IMR-90 (cell line): Measurements from ENCODE around the gene TFIP11. TPM values are rescaled to one million over a fixed set of nuclear protein-coding genes. Genes with fewer than 3 reads are reported as not detected.

Source experiments
- ATAC-seq: fragments of 200-7000 bp; cut with Tn5 transposase; 2 replicates; pipeline ENCODE4 v1.9.1; 2020; ENCODE audit warnings: low read depth, mild to moderate bottlenecking, moderate library complexity
- BruUV-seq: library from RNA; stranded (reverse); fragments of 400-500 nt; replicated peaks from 2 replicates; lab custom pipeline; 2021; lab: Mats Ljungman, UMichigan
- CTCF ChIA-PET: fragments of 300-600 bp; formaldehyde crosslinking; extraction: SDS; loops from one replicate; lab custom pipeline; 2021; ENCODE audit warnings: antibody characterized with exemption; lab: Yijun Ruan, JAX
- POLR2A ChIA-PET: fragments of 300-600 bp; sonication (Branson Sonifier 250); formaldehyde crosslinking; loops from one replicate; lab custom pipeline; 2022; ENCODE audit warnings: antibody characterized with exemption; ENCODE audit not compliant: unreplicated experiment; lab: Charles Lee
- DNase-seq: peaks from one replicate; pipeline ENCODE4 v3.0.0; 2013
- H2AFZ ChIP-seq: replicated peaks from 2 replicates; pipeline ENCODE3; 2013; ENCODE audit warnings: low read length, mild to moderate bottlenecking; ENCODE audit not compliant: poor library complexity
- H2AK5ac ChIP-seq: 2 replicates; pipeline ENCODE4 v1.6.1; 2013; ENCODE audit warnings: low read depth, low read length, inconsistent platforms
- H2AK9ac ChIP-seq: replicated peaks from 2 replicates; pipeline ENCODE3; 2013; ENCODE audit warnings: mild to moderate bottlenecking, low read depth, low read length, moderate library complexity; ENCODE audit not compliant: poor library complexity
- H2BK120ac ChIP-seq: 2 replicates; pipeline ENCODE4 v1.6.1; 2013; ENCODE audit warnings: low read depth, low read length, inconsistent platforms
- H2BK15ac ChIP-seq: 3 replicates; pipeline ENCODE4 v1.6.1; 2013; ENCODE audit warnings: low read depth, low read length, inconsistent platforms
- H2BK20ac ChIP-seq: 2 replicates; pipeline ENCODE4 v1.6.1; 2013; ENCODE audit warnings: low read depth, mild to moderate bottlenecking, inconsistent platforms, low read length, moderate library complexity
- H2BK5ac ChIP-seq: 2 replicates; pipeline ENCODE4 v1.6.1; 2013; ENCODE audit warnings: mild to moderate bottlenecking, low read depth, low read length, inconsistent platforms; ENCODE audit not compliant: poor library complexity, severe bottlenecking
- H3K14ac ChIP-seq: replicated peaks from 2 replicates; pipeline ENCODE4 v1.6.1; 2013; ENCODE audit warnings: low read depth, low read length, inconsistent platforms
- H3K18ac ChIP-seq: 2 replicates; pipeline ENCODE4 v1.6.1; 2013; ENCODE audit warnings: low read depth, low read length, control low read depth
- H3K23ac ChIP-seq: 2 replicates; pipeline ENCODE4 v1.6.1; 2013; ENCODE audit warnings: low read depth, low read length, inconsistent platforms
- H3K27ac ChIP-seq: 2 replicates; pipeline ENCODE4 v1.5.1; 2013; ENCODE audit warnings: mild to moderate bottlenecking, control low read depth, low read length; ENCODE audit not compliant: insufficient read depth
- H3K27me3 ChIP-seq: 2 replicates; pipeline ENCODE4 v1.6.1; 2013; ENCODE audit warnings: low read length; ENCODE audit not compliant: control insufficient read depth, insufficient read depth
- H3K36me3 ChIP-seq: 2 replicates; pipeline ENCODE4 v1.6.1; 2013; ENCODE audit warnings: low read length, mixed read lengths; ENCODE audit not compliant: control insufficient read depth, insufficient read depth
- H3K4ac ChIP-seq: 2 replicates; pipeline ENCODE4 v1.6.1; 2013; ENCODE audit warnings: low read depth, low read length, inconsistent platforms
- H3K4me1 ChIP-seq: 2 replicates; pipeline ENCODE4 v1.6.1; 2013; ENCODE audit warnings: low read length, mixed read lengths; ENCODE audit not compliant: control insufficient read depth, insufficient read depth
- H3K4me2 ChIP-seq: 2 replicates; pipeline ENCODE4 v1.6.1; 2013; ENCODE audit warnings: low read depth, mild to moderate bottlenecking, control low read depth, low read length, moderate library complexity
- H3K4me3 ChIP-seq: 2 replicates; pipeline ENCODE4 v1.5.1; 2013; ENCODE audit warnings: low read depth, mild to moderate bottlenecking, control low read depth, low read length, moderate library complexity; ENCODE audit not compliant: insufficient read depth
- H3K56ac ChIP-seq: 2 replicates; pipeline ENCODE4 v1.6.1; 2013; ENCODE audit warnings: low read length, inconsistent platforms; ENCODE audit not compliant: insufficient read depth; ENCODE audit errors: extremely low read depth
- H3K79me1 ChIP-seq, 2 experiments: 2 replicates each; pipeline ENCODE4 v1.6.1; 2013; ENCODE audit warnings: low read length in 2 of 2, inconsistent platforms in 1 of 2, low read depth in 1 of 2
- H3K9ac ChIP-seq: 2 replicates; pipeline ENCODE4 v1.6.1; 2013; ENCODE audit warnings: low read depth, low read length, control low read depth
- H3K9me1 ChIP-seq: 2 replicates; pipeline ENCODE4 v1.6.1; 2013; ENCODE audit warnings: low read length, inconsistent platforms; ENCODE audit not compliant: insufficient read depth
- H3K9me3 ChIP-seq: 2 replicates; pipeline ENCODE4 v1.6.1; 2013; ENCODE audit warnings: low read length; ENCODE audit not compliant: control insufficient read depth, insufficient read depth
- H4K20me1 ChIP-seq: 2 replicates; pipeline ENCODE4 v1.6.1; 2013; ENCODE audit warnings: low read length, inconsistent platforms; ENCODE audit not compliant: insufficient read depth
- H4K5ac ChIP-seq: 2 replicates; pipeline ENCODE4 v1.6.1; 2013; ENCODE audit warnings: mild to moderate bottlenecking, low read depth, low read length, control low read depth
- H4K8ac ChIP-seq, 2 experiments: 2 replicates each; pipeline ENCODE4 v1.6.1; 2013; ENCODE audit warnings: low read depth in 2 of 2, low read length in 2 of 2, control low read depth in 1 of 2, inconsistent platforms in 1 of 2
- H4K91ac ChIP-seq: 2 replicates; pipeline ENCODE4 v1.6.1; 2013; ENCODE audit warnings: low read depth, low read length, inconsistent platforms; ENCODE audit not compliant: insufficient read depth
- BHLHE40 ChIP-seq: fragments of 150-350 bp; IDR thresholded peaks from 2 replicates; pipeline ENCODE4 v1.6.1; 2016; ENCODE audit warnings: mild to moderate bottlenecking, low read depth, low read length
- CEBPB ChIP-seq: IDR thresholded peaks from 2 replicates; pipeline ENCODE4 v1.6.1; 2012; ENCODE audit warnings: low read depth, low read length, improper control_type of control experiment
- CHD1 ChIP-seq: IDR thresholded peaks from 2 replicates; pipeline ENCODE4 v1.6.1; 2012; ENCODE audit warnings: low read depth, low read length, improper control_type of control experiment
- FOS ChIP-seq: fragments of 150-350 bp; IDR thresholded peaks from 2 replicates; pipeline ENCODE4 v1.6.1; 2016; ENCODE audit warnings: low read depth, low read length
- MAFK ChIP-seq: IDR thresholded peaks from 2 replicates; pipeline ENCODE4 v1.6.1; 2012; ENCODE audit warnings: low read depth, low read length, improper control_type of control experiment
- MAZ ChIP-seq: IDR thresholded peaks from 2 replicates; pipeline ENCODE4 v1.6.1; 2012; ENCODE audit warnings: low read depth, mild to moderate bottlenecking, low read length, improper control_type of control experiment, moderate library complexity, borderline replicate concordance
- NFE2L2 ChIP-seq: fragments of 150-350 bp; IDR thresholded peaks from 2 replicates; pipeline ENCODE4 v1.6.1; 2016; ENCODE audit warnings: low read depth, mild to moderate bottlenecking, low read length
- POLR2A ChIP-seq: IDR thresholded peaks from 2 replicates; pipeline ENCODE4 v1.6.1; 2012; ENCODE audit warnings: mild to moderate bottlenecking, low read depth, low read length
- RAD21 ChIP-seq: IDR thresholded peaks from 2 replicates; pipeline ENCODE4 v1.6.1; 2012; ENCODE audit warnings: low read length, improper control_type of control experiment
- RCOR1 ChIP-seq: IDR thresholded peaks from 2 replicates; pipeline ENCODE4 v1.6.1; 2012; ENCODE audit warnings: mild to moderate bottlenecking, low read length, improper control_type of control experiment; ENCODE audit not compliant: insufficient replicate concordance
- RFX5 ChIP-seq: IDR thresholded peaks from 2 replicates; pipeline ENCODE4 v1.8.0; 2012; ENCODE audit warnings: low read depth, mild to moderate bottlenecking, low read length, moderate library complexity
- SMC3 ChIP-seq: fragments of 150-350 bp; IDR thresholded peaks from 2 replicates; pipeline ENCODE4 v1.6.1; 2016; ENCODE audit warnings: low read depth, mild to moderate bottlenecking, antibody characterized with exemption, low read length, moderate library complexity
- WGBS, 2 experiments: methylation state at CpG; one replicate each; pipeline versions ENCODE4 v1.1.5 to v1.1.7; 2013; ENCODE audit warnings: missing lambda C conversion rate in 2 of 2; ENCODE audit not compliant: insufficient read length in 1 of 2; ENCODE audit errors: extremely low coverage in 2 of 2; 5-methylcytosine and 5-hydroxymethylcytosine counted together
- dilution Hi-C: fragments of 300-500 bp; cut with HindIII; formaldehyde crosslinking; loops from one replicate; pipeline ENCODE4 v1.14.3; 2018; ENCODE audit warnings: low sequenced_read_pairs; ENCODE audit not compliant: unreplicated experiment
- in situ Hi-C: fragments of 300-500 bp; cut with MboI; formaldehyde crosslinking; loops from 3 replicates; pipeline ENCODE4 v1.14.3; 2019; ENCODE audit warnings: low sequenced_read_pairs, inconsistent platforms, mixed read lengths
- intact Hi-C: fragments of 100-400 bp; cut with micrococcal nuclease; formaldehyde crosslinking; loops from 2 replicates; pipeline ENCODE4 v1.10.0; 2022
- polyA plus RNA-seq, 3 experiments: library from polyadenylated mRNA; depleted of rRNA; stranded (reverse); fragments of >200 nt; gene quantifications; 2 replicates each; pipeline ENCODE4 v1.2.3, GENCODE V29; 2012; ENCODE audit warnings: low replicate concordance in 1 of 3
- total RNA-seq: library from RNA; depleted of rRNA; stranded (reverse); fragments of >200 nt; gene quantifications from 2 replicates; pipeline ENCODE4 v1.2.3, GENCODE V29; 2012
- TF ChIP-seq, protein P1 (sequence below): fragments of 150-350 bp; IDR thresholded peaks from 2 replicates; pipeline ENCODE4 v1.6.1; 2017; ENCODE audit warnings: mild to moderate bottlenecking, antibody characterized with exemption, low read length, low read depth
- TF ChIP-seq, protein P2 (sequence below): conservative IDR thresholded peaks from 2 replicates; pipeline ENCODE4 v1.5.1; 2012; ENCODE audit warnings: mild to moderate bottlenecking, low read depth, low read length, improper control_type of control experiment
- TF ChIP-seq, protein P3 (sequence below): fragments of 150-350 bp; IDR thresholded peaks from 2 replicates; pipeline ENCODE4 v1.6.1; 2016; ENCODE audit warnings: low read depth, mild to moderate bottlenecking, low read length, moderate library complexity, borderline replicate concordance

TFIP11 gene
- total and polyA plus RNA-seq, 2 of the 4 experiments (the other 2 are of a cell fraction): 22.5 to 43.2 TPM

DNA sequence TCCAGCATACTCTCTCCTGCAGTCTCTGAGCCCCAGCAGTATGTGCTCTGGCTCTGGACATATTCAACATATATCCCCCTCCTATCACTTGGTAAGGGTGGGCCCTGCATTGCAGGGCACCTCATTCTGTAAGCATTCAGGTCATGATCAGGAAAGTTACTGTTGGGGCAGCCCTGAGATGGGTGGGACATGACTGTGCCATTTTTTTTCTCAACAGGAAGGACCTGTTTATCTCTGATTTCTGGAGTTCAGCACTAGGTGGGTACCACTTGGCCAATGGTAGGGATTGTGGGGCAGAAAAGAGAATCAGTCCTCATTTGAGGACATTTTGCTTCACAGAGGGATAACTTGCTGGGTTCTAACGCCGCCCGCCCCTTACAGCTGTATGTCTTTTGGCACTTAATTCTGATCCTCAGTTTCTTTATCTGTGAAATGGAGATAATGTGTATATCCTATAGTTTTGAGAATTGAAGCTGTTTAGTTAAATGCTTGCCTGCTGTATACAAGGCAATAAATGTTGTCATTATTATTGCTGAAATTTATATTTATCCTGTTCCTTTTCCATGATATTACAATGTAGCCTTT lies 26.4 kb downstream of the TFIP11 start:
- no peaks in the 10 kb centered on the region; the same call in 1 of the 2 replicates for H4K20me1 ChIP-seq
- dilution Hi-C loops (no loop called here), intact Hi-C loops (no loop called here), in situ Hi-C loops (no loop called here)
- no peak overlapping the region for H2BK20ac ChIP-seq
- H3K79me1 ChIP-seq: peaks cover 31 to 53% of the 10 kb centered on the region in 2 experiments
- H3K27me3 ChIP-seq: no peaks in the 10 kb centered on the region
- BruUV-seq: no TSS peak
- H3K18ac ChIP-seq: no peak overlapping the region
- H3K56ac ChIP-seq: no peak overlapping the region
- H2BK120ac ChIP-seq: no peak overlapping the region
- H2AFZ ChIP-seq: no peak overlapping the region
- H4K91ac ChIP-seq: no peak overlapping the region
- ChIA-PET CTCF (no interaction called here), POLR2A (no interaction called here)
- H2AK9ac ChIP-seq: no peak overlapping the region
- no peak overlapping the region for H3K23ac ChIP-seq
- peaks cover 6% of the 10 kb centered on the region for H3K4me1 ChIP-seq
- no peak overlapping the region for H3K4me2 ChIP-seq
- WGBS, 2 experiments: no CpG with 5 or more reads among the region's 3 CpGs
- no peak overlapping the region for H2AK5ac ChIP-seq
- H2BK5ac ChIP-seq: no peak overlapping the region
- H4K5ac ChIP-seq: no peak overlapping the region
- no peak overlapping the region for H3K14ac ChIP-seq
- H2BK15ac ChIP-seq: no peak overlapping the region
- H3K4me3 ChIP-seq: no peak overlapping the region
- no peak overlapping the region for H4K8ac ChIP-seq
- no peaks in the 10 kb centered on the region for H3K9me3 ChIP-seq
- ATAC-seq: no peak
- H3K4ac ChIP-seq: no peak overlapping the region
- TF ChIP-seq POLR2A (no peak), BHLHE40 (no peak), SMC3 (no peak), RFX5 (no peak), CEBPB (no peak), RAD21 (no peak), NFE2L2 (no peak), FOS (no peak), MAZ (no peak), CHD1 (no peak), MAFK (no peak), RCOR1 (no peak)
- TF ChIP-seq, protein P1, sequence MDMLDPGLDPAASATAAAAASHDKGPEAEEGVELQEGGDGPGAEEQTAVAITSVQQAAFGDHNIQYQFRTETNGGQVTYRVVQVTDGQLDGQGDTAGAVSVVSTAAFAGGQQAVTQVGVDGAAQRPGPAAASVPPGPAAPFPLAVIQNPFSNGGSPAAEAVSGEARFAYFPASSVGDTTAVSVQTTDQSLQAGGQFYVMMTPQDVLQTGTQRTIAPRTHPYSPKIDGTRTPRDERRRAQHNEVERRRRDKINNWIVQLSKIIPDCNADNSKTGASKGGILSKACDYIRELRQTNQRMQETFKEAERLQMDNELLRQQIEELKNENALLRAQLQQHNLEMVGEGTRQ: no peak
- TF ChIP-seq, protein P2, sequence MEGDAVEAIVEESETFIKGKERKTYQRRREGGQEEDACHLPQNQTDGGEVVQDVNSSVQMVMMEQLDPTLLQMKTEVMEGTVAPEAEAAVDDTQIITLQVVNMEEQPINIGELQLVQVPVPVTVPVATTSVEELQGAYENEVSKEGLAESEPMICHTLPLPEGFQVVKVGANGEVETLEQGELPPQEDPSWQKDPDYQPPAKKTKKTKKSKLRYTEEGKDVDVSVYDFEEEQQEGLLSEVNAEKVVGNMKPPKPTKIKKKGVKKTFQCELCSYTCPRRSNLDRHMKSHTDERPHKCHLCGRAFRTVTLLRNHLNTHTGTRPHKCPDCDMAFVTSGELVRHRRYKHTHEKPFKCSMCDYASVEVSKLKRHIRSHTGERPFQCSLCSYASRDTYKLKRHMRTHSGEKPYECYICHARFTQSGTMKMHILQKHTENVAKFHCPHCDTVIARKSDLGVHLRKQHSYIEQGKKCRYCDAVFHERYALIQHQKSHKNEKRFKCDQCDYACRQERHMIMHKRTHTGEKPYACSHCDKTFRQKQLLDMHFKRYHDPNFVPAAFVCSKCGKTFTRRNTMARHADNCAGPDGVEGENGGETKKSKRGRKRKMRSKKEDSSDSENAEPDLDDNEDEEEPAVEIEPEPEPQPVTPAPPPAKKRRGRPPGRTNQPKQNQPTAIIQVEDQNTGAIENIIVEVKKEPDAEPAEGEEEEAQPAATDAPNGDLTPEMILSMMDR: no peak
- TF ChIP-seq, protein P3, sequence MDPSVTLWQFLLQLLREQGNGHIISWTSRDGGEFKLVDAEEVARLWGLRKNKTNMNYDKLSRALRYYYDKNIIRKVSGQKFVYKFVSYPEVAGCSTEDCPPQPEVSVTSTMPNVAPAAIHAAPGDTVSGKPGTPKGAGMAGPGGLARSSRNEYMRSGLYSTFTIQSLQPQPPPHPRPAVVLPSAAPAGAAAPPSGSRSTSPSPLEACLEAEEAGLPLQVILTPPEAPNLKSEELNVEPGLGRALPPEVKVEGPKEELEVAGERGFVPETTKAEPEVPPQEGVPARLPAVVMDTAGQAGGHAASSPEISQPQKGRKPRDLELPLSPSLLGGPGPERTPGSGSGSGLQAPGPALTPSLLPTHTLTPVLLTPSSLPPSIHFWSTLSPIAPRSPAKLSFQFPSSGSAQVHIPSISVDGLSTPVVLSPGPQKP: no peak
- no peak overlapping the region for H3K9ac ChIP-seq
- H3K9me1 ChIP-seq: no peaks in the 10 kb centered on the region
- no peak overlapping the region for H3K27ac ChIP-seq
- peaks cover 26% of the 10 kb centered on the region for H3K36me3 ChIP-seq
- DNase-seq: no peak
